ENCODE data around the gene FHIT.

FHIT gene

DNA sequence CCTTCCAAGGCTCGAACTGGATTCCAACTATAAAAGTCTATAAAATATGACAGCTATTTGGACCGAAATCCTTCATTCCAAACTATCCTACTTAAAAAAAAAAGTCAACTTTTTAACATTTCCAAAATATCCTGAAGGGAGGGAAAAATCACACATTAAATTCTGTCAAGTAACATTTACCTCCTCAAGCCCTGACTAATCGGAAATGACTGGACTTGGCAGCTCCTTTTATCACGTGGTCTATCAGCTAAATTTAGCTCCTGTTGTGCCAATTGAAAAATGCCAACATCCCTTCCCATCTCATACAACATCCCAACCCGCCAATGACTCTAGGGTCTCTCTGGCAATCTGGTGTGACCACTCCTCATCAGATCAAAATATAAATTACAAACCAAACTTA, 297.9 kb downstream of the FHIT start:
- Histone ChIP-seq H3K27me3 (no peaks in the 10 kb centered on the region), H3K4me3 (no peak overlapping the region), H3K4me1 (peaks cover 0 to 14% (median 3%) of the 10 kb centered on the region in 4 donors), H3K27ac (peak overlapping the region in 1 of 2 donors; percentile 10), H3K36me3 (no peaks in the 10 kb centered on the region), H3K9me3 (peaks cover 0 to 6% (median 4%) of the 10 kb centered on the region in 3 donors)
- intact Hi-C loops (cut with DNase I; ENCODE audit: low total_unique reads) = no loop called here
- TF ChIP-seq, protein P1, sequence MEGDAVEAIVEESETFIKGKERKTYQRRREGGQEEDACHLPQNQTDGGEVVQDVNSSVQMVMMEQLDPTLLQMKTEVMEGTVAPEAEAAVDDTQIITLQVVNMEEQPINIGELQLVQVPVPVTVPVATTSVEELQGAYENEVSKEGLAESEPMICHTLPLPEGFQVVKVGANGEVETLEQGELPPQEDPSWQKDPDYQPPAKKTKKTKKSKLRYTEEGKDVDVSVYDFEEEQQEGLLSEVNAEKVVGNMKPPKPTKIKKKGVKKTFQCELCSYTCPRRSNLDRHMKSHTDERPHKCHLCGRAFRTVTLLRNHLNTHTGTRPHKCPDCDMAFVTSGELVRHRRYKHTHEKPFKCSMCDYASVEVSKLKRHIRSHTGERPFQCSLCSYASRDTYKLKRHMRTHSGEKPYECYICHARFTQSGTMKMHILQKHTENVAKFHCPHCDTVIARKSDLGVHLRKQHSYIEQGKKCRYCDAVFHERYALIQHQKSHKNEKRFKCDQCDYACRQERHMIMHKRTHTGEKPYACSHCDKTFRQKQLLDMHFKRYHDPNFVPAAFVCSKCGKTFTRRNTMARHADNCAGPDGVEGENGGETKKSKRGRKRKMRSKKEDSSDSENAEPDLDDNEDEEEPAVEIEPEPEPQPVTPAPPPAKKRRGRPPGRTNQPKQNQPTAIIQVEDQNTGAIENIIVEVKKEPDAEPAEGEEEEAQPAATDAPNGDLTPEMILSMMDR (IDR thresholded peaks at IDR 0.05) = no peak
- DNase-seq = no peak

DNA sequence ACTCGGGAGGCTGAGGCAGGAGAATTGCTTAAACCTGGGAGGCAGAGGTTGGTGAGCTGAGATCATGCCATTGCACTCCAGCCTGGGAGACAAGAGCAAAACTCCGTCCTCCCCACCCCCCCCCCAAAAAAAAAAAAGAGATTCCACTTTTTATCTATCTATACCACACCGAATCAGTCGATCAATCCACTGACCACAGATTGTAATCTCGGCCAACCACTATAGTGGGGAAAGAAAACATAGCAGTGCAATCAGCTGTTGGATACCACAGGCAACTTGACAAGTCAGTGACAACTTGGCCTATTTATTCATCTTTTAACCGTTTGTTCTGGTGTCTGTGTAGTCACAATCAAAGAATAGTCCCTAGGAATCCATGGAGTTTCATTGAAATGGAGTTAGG, 299.2 kb downstream of the FHIT start:
- Histone ChIP-seq H3K36me3 (no peaks in the 10 kb centered on the region), H3K4me1 (peaks cover 0 to 14% (median 3%) of the 10 kb centered on the region in 4 donors), H3K27ac (no peak overlapping the region), H3K9me3 (peaks cover 0 to 6% (median 4%) of the 10 kb centered on the region in 3 donors), H3K27me3 (no peaks in the 10 kb centered on the region), H3K4me3 (no peak overlapping the region)
- intact Hi-C loops (cut with DNase I; ENCODE audit: low total_unique reads) = no loop called here
- TF ChIP-seq, protein P1 (IDR thresholded peaks at IDR 0.05) = no peak
- no peak for DNase-seq

DNA sequence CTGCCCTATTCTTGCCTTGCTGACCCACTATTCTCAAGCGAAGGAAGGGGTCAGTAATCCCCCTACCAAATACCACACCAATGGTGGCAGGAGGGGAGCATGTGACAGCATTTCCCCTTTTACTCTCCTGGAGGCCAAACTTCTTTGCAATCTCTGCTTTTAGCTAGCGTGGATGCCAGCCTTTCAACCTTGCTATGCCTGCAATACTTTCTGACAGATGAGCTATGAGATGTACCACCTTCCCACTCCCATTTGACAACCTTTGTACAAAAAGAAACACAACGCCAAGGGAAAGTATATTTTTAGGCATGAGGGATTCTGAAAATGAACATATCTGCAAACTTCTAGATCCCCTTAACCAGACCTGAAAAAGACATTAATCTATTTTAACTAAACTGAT, 302.1 kb downstream of the FHIT start:
- no peak for DNase-seq
- Histone ChIP-seq H3K4me1 (peaks cover 0 to 14% (median 2%) of the 10 kb centered on the region in 4 donors), H3K4me3 (no peak overlapping the region), H3K27me3 (no peaks in the 10 kb centered on the region), H3K27ac (no peak overlapping the region), H3K9me3 (no peaks in the 10 kb centered on the region), H3K36me3 (no peaks in the 10 kb centered on the region)
- intact Hi-C loops (cut with DNase I; ENCODE audit: low total_unique reads) = no loop called here
- TF ChIP-seq, protein P1 (IDR thresholded peaks at IDR 0.05) = no peak

GRCh38 chr3:60948488-60948887, 302.8 kb downstream of the FHIT start:
- H3K4me3 ChIP-seq = no peak overlapping the region
- H3K4me1 ChIP-seq = peaks cover 0 to 8% (median 0%) of the 10 kb centered on the region in 4 donors
- H3K27me3 ChIP-seq = no peaks in the 10 kb centered on the region
- no peaks in the 10 kb centered on the region for H3K36me3 ChIP-seq
- TF ChIP-seq, protein P1 (IDR thresholded peaks at IDR 0.05) = no peak
- DNase-seq = no peak
- no peak overlapping the region for H3K27ac ChIP-seq
- no peaks in the 10 kb centered on the region for H3K9me3 ChIP-seq
- intact Hi-C loops (cut with DNase I; ENCODE audit: low total_unique reads) = no loop called here

DNA sequence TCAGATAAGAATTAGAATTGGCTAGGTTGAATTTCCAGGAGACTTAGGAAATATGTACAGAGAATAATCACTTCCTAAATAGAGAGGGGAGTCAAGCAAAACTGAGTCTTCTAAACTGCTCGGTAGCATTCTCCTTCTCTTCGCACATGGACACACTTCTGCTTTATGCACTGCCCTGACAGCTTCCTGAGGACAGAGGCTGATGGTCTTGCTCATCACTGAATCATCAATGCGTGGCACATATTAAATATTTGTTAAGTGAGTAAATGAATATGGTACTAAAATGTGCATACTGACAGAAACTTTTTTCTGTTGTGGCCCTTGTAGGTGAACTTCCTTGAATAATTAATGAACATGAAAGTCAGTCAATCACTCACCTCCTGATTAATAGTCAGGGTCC, 315.5 kb downstream of the FHIT start:
- intact Hi-C loops (cut with DNase I; ENCODE audit: low total_unique reads) = no loop called here
- Histone ChIP-seq H3K27me3 (no peaks in the 10 kb centered on the region), H3K4me3 (no peak overlapping the region), H3K36me3 (no peaks in the 10 kb centered on the region), H3K9me3 (no peaks in the 10 kb centered on the region), H3K4me1 (no peaks in the 10 kb centered on the region), H3K27ac (no peak overlapping the region)
- no peak for DNase-seq
- TF ChIP-seq, protein P1 (IDR thresholded peaks at IDR 0.05) = no peak

- H3K4me1 ChIP-seq = no peaks in the 10 kb centered on the region
- H3K9me3 ChIP-seq = no peaks in the 10 kb centered on the region
- intact Hi-C loops (cut with DNase I; ENCODE audit: low total_unique reads) = no loop called here
- no peaks in the 10 kb centered on the region for H3K27me3 ChIP-seq
- no peaks in the 10 kb centered on the region for H3K36me3 ChIP-seq
- TF ChIP-seq, protein P1 (IDR thresholded peaks at IDR 0.05) = no peak
- no peak for DNase-seq
- H3K27ac ChIP-seq = no peak overlapping the region
- no peak overlapping the region for H3K4me3 ChIP-seq
Observed at GRCh38 chr3:60933824-60934223, 317.4 kb downstream of the FHIT start.

Measured in tibial artery (tissue), 4 donors.